Pancreas (tissue), 10 donors: ENCODE data around the gene PTPRG. TPM values are rescaled to one million over a fixed set of nuclear protein-coding genes. Genes with fewer than 3 reads are reported as not detected.

ENCODE experiments used
- ATAC-seq, 4 donors: fragments of 200-7000 bp; cut with Tn5 transposase; one replicate each; pipeline versions ENCODE4 v1.8.0 to v1.9.1; 2020; ENCODE audit warnings: mild to moderate bottlenecking in 4 of 4, moderate library complexity in 4 of 4
- DNase-seq, 6 donors: peaks; one replicate each; pipeline ENCODE4 v3.0.0-alpha.2; 2020
- FAIRE-seq: peaks from 2 replicates; lab custom pipeline; 2012; peaks lifted over from hg19 to GRCh38; lab: Jason Lieb, UNC
- H3K27ac ChIP-seq, 4 donors: fragments of 200-600 bp; sonication (generic); 1 replicate in 3 of 4; 2 replicates in 1 of 4; pipeline versions ENCODE4 v1.5.0 to v1.8.0; 2020
- H3K27me3 ChIP-seq, 4 donors: fragments of 200-600 bp; one replicate each; pipeline ENCODE4 v1.8.0; 2021
- H3K36me3 ChIP-seq, 3 donors: fragments of 200-600 bp; sonication (generic) in 1 of 3; one replicate each; pipeline versions ENCODE4 v1.5.0 to v1.8.0; 2020 to 2021
- H3K4me1 ChIP-seq, 3 donors: fragments of 200-600 bp; one replicate each; pipeline ENCODE4 v1.8.0; 2021
- H3K4me3 ChIP-seq, 4 donors: fragments of 200-600 bp; sonication (generic) in 2 of 4; one replicate each; pipeline versions ENCODE4 v1.5.0 to v1.8.0; 2020 to 2021
- H3K9me3 ChIP-seq, 4 donors: fragments of 200-600 bp; one replicate each; pipeline ENCODE4 v1.8.0; 2021
- CTCF ChIP-seq, 4 donors: fragments of 200-600 bp; sonication (generic) in 3 of 4; IDR thresholded peaks; one replicate each; pipeline versions ENCODE4 v1.5.0 to v1.8.0; 2021; ENCODE audit warnings: antibody characterized with exemption in 4 of 4
- WGBS, 2 donors: extraction: QIAGEN DNeasy Blood & Tissue Kit; methylation state at CpG; one replicate each; pipeline ENCODE4 v1.1.7; 2013; 5-methylcytosine and 5-hydroxymethylcytosine counted together
- intact Hi-C, 3 donors: fragments of 100-400 bp; cut with DNase I; formaldehyde crosslinking; loops; one replicate each; pipeline versions ENCODE4 v1.11.1 to v1.14.2; 2022
- polyA plus RNA-seq, 2 donors: library from polyadenylated mRNA; stranded (reverse); fragments of 200-250 nt; gene quantifications; one replicate each; pipeline ENCODE4 v1.2.3, GENCODE V29; 2013
- total RNA-seq, 6 donors: library from RNA; stranded (reverse); fragmentation: NEBNext Ultra II Directional in 4 of 6; extraction: Animal tissue kit (Norgen Biotek cat#: 25700) in 4 of 6; gene quantifications; one replicate each; pipeline versions ENCODE4 v1.2.1 to v1.2.4, GENCODE V29; 2021 to 2023
- donor health status: healthy with polysubstance abuse.
- donor health status: DM: no; HTN: no; CAD: no; lungs with moderate emphysema.
- donor health status: DM: no; HTN: no; CAD: no.
- donor health status: control.
- donor health status: control.
- donor health status: Bipolar disorder and iron deficiency.
- donor health status: DM: yes; HTN: yes; CAD: no.
- donor health status: DM: no; HTN: no; CAD: no.
- donor health status: DM: no; HTN: no; CAD: no.
- donor health status: DM: yes; HTN: yes; CAD: no.

PTPRG gene
- total and polyA plus RNA-seq, 8 donors = 2.8 to 20.5 (median 9.5) TPM

GRCh38 chr3:61875046-61875844 is 313.9 kb downstream of the PTPRG start:
- DNase-seq = no peak

GRCh38 chr3:61875976-61876671 is 314.8 kb downstream of the PTPRG start:
- no peak for ATAC-seq
- Histone ChIP-seq H3K9me3 (no peaks in the 10 kb centered on the region), H3K36me3 (no peaks in the 10 kb centered on the region), H3K27ac (no peak overlapping the region), H3K4me3 (no peak overlapping the region), H3K27me3 (no peaks in the 10 kb centered on the region), H3K4me1 (peaks cover 4 to 8% (median 4%) of the 10 kb centered on the region in 3 donors)
- FAIRE-seq = no peak
- no peak for TF ChIP-seq CTCF (IDR thresholded peaks at IDR 0.05)
- WGBS, 2 donors = 86 to 95% methylated on average over 4 of the region's 4 CpGs
- intact Hi-C loops = no loop called here
- no peak for DNase-seq

More at GRCh38 chr3:61875046-61875844, 313.9 kb downstream of the PTPRG start:
- no peaks in the 10 kb centered on the region for H3K9me3 ChIP-seq
- peaks cover 4 to 8% (median 4%) of the 10 kb centered on the region in 3 donors for H3K4me1 ChIP-seq
- WGBS, 2 donors = 84 to 86% methylated on average over 11 of the region's 11 CpGs
- no peak for TF ChIP-seq CTCF (IDR thresholded peaks at IDR 0.05)
- intact Hi-C loops = no loop called here
- FAIRE-seq (no peak), ATAC-seq (no peak)
- no peaks in the 10 kb centered on the region for H3K27me3 ChIP-seq
- no peak overlapping the region for H3K27ac ChIP-seq
- no peaks in the 10 kb centered on the region for H3K36me3 ChIP-seq
- H3K4me3 ChIP-seq = no peak overlapping the region

GRCh38 chr3:61876797-61877196 is 315.4 kb downstream of the PTPRG start:
- H3K4me1 ChIP-seq = peaks cover 4 to 8% (median 4%) of the 10 kb centered on the region in 3 donors
- DNase-seq (no peak), FAIRE-seq (no peak), ATAC-seq (no peak)
- H3K36me3 ChIP-seq = no peaks in the 10 kb centered on the region
- H3K27ac ChIP-seq = no peak overlapping the region
- no peaks in the 10 kb centered on the region for H3K9me3 ChIP-seq
- H3K27me3 ChIP-seq = no peaks in the 10 kb centered on the region
- TF ChIP-seq CTCF (IDR thresholded peaks at IDR 0.05) = no peak
- intact Hi-C loops = no loop called here
- no peak overlapping the region for H3K4me3 ChIP-seq
- 72 to 73% methylated on average over 2 of the region's 2 CpGs for WGBS, 2 donors

GRCh38 chr3:61877359-61878138 is 316.2 kb downstream of the PTPRG start:
- FAIRE-seq (no peak), DNase-seq (peak in 1 of 6 donors; percentile 12), ATAC-seq (peak in 3 of 4 donors; percentile 55 to 63 (median 56))
- Histone ChIP-seq H3K9me3 (no peaks in the 10 kb centered on the region), H3K4me1 (peaks cover 4 to 8% (median 4%) of the 10 kb centered on the region in 3 donors), H3K4me3 (no peak overlapping the region), H3K27ac (no peak overlapping the region), H3K36me3 (no peaks in the 10 kb centered on the region), H3K27me3 (no peaks in the 10 kb centered on the region)
- WGBS, 2 donors = 42 to 48% methylated on average over 6 of the region's 6 CpGs
- intact Hi-C loops = no loop called here
- TF ChIP-seq CTCF (IDR thresholded peaks at IDR 0.05) = peak in 1 of 4 donors; percentile 7
